Testis (tissue), 2 donors: ENCODE measurements around the gene CDH23.

Source experiments
- CTCF ChIP-seq, 3 experiments: fragments of 450-650 bp in 2 of 3; fragments of 200-600 bp in 1 of 3; sonication (generic) in 1 of 3; IDR thresholded peaks; one replicate each; pipeline ENCODE4 v1.5.1; 2016 to 2019; ENCODE audit warnings: antibody characterized with exemption in 3 of 3, mild to moderate bottlenecking in 2 of 3, moderate library complexity in 1 of 3
- POLR2A ChIP-seq: fragments of 450-650 bp; IDR thresholded peaks from one replicate; pipeline ENCODE4 v1.6.1; 2017; ENCODE audit warnings: antibody characterized with exemption, mild to moderate bottlenecking, moderate library complexity

GRCh38 chr10:71513936-71514335 is 117.2 kb downstream of the CDH23 start:
- no peak for TF ChIP-seq POLR2A
- no peak for TF ChIP-seq CTCF (IDR thresholded peaks at IDR 0.05)
